ENCODE results near the gene PHF21A. TPM values are rescaled to one million over a fixed set of nuclear protein-coding genes. Genes with fewer than 3 reads are reported as not detected.

Gene PHF21A
- polyA plus RNA-seq, 1 experiment, result 29.0 TPM

DNA sequence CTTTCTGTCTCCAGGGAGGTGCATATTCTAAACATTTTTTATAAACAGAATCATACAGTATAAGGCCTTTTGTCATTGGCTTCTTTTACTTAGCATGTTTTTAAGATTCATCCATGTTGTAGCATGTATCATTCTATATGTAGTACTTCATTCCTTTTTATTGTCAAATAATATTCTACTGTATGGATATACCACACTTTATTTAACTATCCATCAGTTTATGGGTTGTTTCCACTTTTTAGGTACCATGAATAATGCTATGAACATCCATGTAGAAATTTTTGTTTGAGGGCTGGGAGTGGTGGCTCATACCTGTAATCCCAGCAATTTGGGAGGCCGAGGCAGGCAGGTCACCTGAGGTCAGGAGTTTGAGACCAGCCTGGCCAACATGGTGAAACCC lies 73.1 kb downstream of the PHF21A start:
- ChIA-PET CTCF (interaction anchor here (0.6 kb wide), 1 partner anchor 10 kb away, joined by 3 read pairs; no protein-coding TSS in a partner anchor), POLR2A (no interaction called here)
- Histone ChIP-seq H3K27me3 (ENCODE audit: control insufficient read depth, insufficient read depth, low read length) (no peaks in the 10 kb centered on the region), H3K9me3 (ENCODE audit: control insufficient read depth, insufficient read depth, low read length) (no peaks in the 10 kb centered on the region), H3K4me3 (ENCODE audit: low read depth, low read length) (no peak overlapping the region), H3K27ac (ENCODE audit: low read depth, low read length) (no peak overlapping the region)
- TF ChIP-seq, protein P1, sequence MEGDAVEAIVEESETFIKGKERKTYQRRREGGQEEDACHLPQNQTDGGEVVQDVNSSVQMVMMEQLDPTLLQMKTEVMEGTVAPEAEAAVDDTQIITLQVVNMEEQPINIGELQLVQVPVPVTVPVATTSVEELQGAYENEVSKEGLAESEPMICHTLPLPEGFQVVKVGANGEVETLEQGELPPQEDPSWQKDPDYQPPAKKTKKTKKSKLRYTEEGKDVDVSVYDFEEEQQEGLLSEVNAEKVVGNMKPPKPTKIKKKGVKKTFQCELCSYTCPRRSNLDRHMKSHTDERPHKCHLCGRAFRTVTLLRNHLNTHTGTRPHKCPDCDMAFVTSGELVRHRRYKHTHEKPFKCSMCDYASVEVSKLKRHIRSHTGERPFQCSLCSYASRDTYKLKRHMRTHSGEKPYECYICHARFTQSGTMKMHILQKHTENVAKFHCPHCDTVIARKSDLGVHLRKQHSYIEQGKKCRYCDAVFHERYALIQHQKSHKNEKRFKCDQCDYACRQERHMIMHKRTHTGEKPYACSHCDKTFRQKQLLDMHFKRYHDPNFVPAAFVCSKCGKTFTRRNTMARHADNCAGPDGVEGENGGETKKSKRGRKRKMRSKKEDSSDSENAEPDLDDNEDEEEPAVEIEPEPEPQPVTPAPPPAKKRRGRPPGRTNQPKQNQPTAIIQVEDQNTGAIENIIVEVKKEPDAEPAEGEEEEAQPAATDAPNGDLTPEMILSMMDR (IDR thresholded peaks at IDR 0.05; ENCODE audit: low read depth, low read length), result no peak
- DNase-seq (ENCODE audit: low read depth, low spot score), result no peak

- H3K9me3 ChIP-seq (ENCODE audit: control insufficient read depth, insufficient read depth, low read length), result no peaks in the 10 kb centered on the region
- DNase-seq (ENCODE audit: low read depth, low spot score), result no peak
- no peak overlapping the region for H3K4me3 ChIP-seq (ENCODE audit: low read depth, low read length)
- no peaks in the 10 kb centered on the region for H3K27me3 ChIP-seq (ENCODE audit: control insufficient read depth, insufficient read depth, low read length)
- POLR2A ChIA-PET, result no interaction called here
- TF ChIP-seq, protein P1 (IDR thresholded peaks at IDR 0.05; ENCODE audit: low read depth, low read length), result no peak
- no peak overlapping the region for H3K27ac ChIP-seq (ENCODE audit: low read depth, low read length)
- CTCF ChIA-PET, result interaction anchor here (0.6 to 2.1 kb wide), 2 partner anchors 10 to 82 kb away, joined by 3 to 10 read pairs; no protein-coding TSS in a partner anchor
Measured at GRCh38 chr11:46047520-46047919, 73.7 kb downstream of the PHF21A start.

GRCh38 chr11:46045811-46046210 lies 75.4 kb downstream of the PHF21A start:
- no peak for DNase-seq (ENCODE audit: low read depth, low spot score)
- H3K27ac ChIP-seq (ENCODE audit: low read depth, low read length), result no peak overlapping the region
- H3K27me3 ChIP-seq (ENCODE audit: control insufficient read depth, insufficient read depth, low read length), result no peaks in the 10 kb centered on the region
- H3K9me3 ChIP-seq (ENCODE audit: control insufficient read depth, insufficient read depth, low read length), result no peaks in the 10 kb centered on the region
- TF ChIP-seq, protein P1 (IDR thresholded peaks at IDR 0.05; ENCODE audit: low read depth, low read length), result no peak
- H3K4me3 ChIP-seq (ENCODE audit: low read depth, low read length), result no peak overlapping the region
- CTCF ChIA-PET, result interaction anchor here (1.3 to 2.1 kb wide), 3 partner anchors 39 to 173 kb away, joined by 3 to 10 read pairs (median 5); no protein-coding TSS in a partner anchor
- POLR2A ChIA-PET, result interaction anchor here (0.6 kb wide), 1 partner anchor 15 kb away, joined by 4 read pairs; no protein-coding TSS in a partner anchor

GRCh38 chr11:46044601-46045000 lies 76.7 kb downstream of the PHF21A start:
- ChIA-PET POLR2A (no interaction called here), CTCF (interaction anchor here (0.6 kb wide), 1 partner anchor 14 kb away, joined by 3 read pairs; no protein-coding TSS in a partner anchor)
- no peak overlapping the region for H3K4me3 ChIP-seq (ENCODE audit: low read depth, low read length)
- TF ChIP-seq, protein P1 (IDR thresholded peaks at IDR 0.05; ENCODE audit: low read depth, low read length), result no peak
- H3K9me3 ChIP-seq (ENCODE audit: control insufficient read depth, insufficient read depth, low read length), result no peaks in the 10 kb centered on the region
- no peak for DNase-seq (ENCODE audit: low read depth, low spot score)
- H3K27ac ChIP-seq (ENCODE audit: low read depth, low read length), result no peak overlapping the region
- no peaks in the 10 kb centered on the region for H3K27me3 ChIP-seq (ENCODE audit: control insufficient read depth, insufficient read depth, low read length)

DNA sequence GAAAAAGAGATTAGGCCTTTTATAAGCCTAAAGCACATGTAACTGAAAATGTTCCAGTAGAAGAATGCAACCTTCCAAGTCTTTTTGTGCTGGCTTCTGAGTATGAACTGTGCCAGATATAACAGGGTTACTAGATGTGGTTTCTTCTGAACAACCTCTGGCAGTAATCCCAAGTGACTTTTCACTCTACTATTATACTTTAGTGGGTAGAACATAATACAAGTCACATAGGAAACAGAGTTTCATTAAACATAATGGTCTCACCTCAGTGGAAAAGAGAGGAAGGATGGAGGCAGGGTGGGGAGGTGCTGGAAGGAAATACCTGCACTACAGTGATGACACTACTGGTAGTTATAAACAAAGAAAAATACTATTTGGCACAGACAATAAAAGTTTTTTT lies 81.3 kb downstream of the PHF21A start:
- TF ChIP-seq, protein P1 (IDR thresholded peaks at IDR 0.05; ENCODE audit: low read depth, low read length), result no peak
- CTCF ChIA-PET, result interaction anchor here (1.4 kb wide), 1 partner anchor 75 kb away, joined by 5 read pairs; no protein-coding TSS in a partner anchor
- Histone ChIP-seq H3K27ac (ENCODE audit: low read depth, low read length) (no peak overlapping the region), H3K9me3 (ENCODE audit: control insufficient read depth, insufficient read depth, low read length) (no peaks in the 10 kb centered on the region), H3K27me3 (ENCODE audit: control insufficient read depth, insufficient read depth, low read length) (no peaks in the 10 kb centered on the region), H3K4me3 (ENCODE audit: low read depth, low read length) (no peak overlapping the region)
- no peak for DNase-seq (ENCODE audit: low read depth, low spot score)
- POLR2A ChIA-PET, result no interaction called here
